Kidney tubule cell (primary cell): ENCODE results near the gene NFYC.

ENCODE experiments used
- DNase-seq: peaks from one replicate; pipeline ENCODE4 v3.0.0-alpha.2; 2018; ENCODE audit warnings: low spot score

Gene NFYC

GRCh38 chr1:40760984-40761383 lies 69.5 kb downstream of the NFYC start:
- DNase-seq: no peak

GRCh38 chr1:40762144-40762923 lies 70.8 kb downstream of the NFYC start:
- no peak for DNase-seq

- no peak for DNase-seq
These were observed 72.4 kb downstream of the NFYC start for GRCh38 chr1:40763742-40764532.

- DNase-seq: no peak
These were observed 73.5 kb downstream of the NFYC start for GRCh38 chr1:40764981-40765380.

- DNase-seq: no peak
These were observed 74.5 kb downstream of the NFYC start for GRCh38 chr1:40766017-40766416.

- DNase-seq: no peak
These were observed 75.1 kb downstream of the NFYC start for GRCh38 chr1:40766560-40766959.

- no peak for DNase-seq
These were observed 76.9 kb downstream of the NFYC start for GRCh38 chr1:40768146-40768990.

GRCh38 chr1:40769815-40770214 lies 78.3 kb downstream of the NFYC start:
- DNase-seq: no peak

- no peak for DNase-seq
These were observed 79.0 kb downstream of the NFYC start for GRCh38 chr1:40770296-40771070.

- DNase-seq: peak; percentile 59
These were observed 80.8 kb downstream of the NFYC start for GRCh38 chr1:40772146-40772955.

GRCh38 chr1:40773748-40774265 lies 82.3 kb downstream of the NFYC start:
- DNase-seq: no peak

GRCh38 chr1:40774266-40774998 lies 82.9 kb downstream of the NFYC start:
- peak; percentile 58 for DNase-seq

GRCh38 chr1:40776236-40777072 lies 85.0 kb downstream of the NFYC start:
- no peak for DNase-seq

- no peak for DNase-seq
These were observed 85.9 kb downstream of the NFYC start for GRCh38 chr1:40777224-40777970.

- peak; percentile 71 for DNase-seq
These were observed 89.4 kb downstream of the NFYC start for GRCh38 chr1:40780678-40781607.

- DNase-seq: no peak
These were observed 90.1 kb downstream of the NFYC start for GRCh38 chr1:40781608-40781971.

- DNase-seq: peak; percentile 50
These were observed 91.0 kb downstream of the NFYC start for GRCh38 chr1:40782371-40782956.
